ENCODE measurements around the gene TRIM44.

DNA sequence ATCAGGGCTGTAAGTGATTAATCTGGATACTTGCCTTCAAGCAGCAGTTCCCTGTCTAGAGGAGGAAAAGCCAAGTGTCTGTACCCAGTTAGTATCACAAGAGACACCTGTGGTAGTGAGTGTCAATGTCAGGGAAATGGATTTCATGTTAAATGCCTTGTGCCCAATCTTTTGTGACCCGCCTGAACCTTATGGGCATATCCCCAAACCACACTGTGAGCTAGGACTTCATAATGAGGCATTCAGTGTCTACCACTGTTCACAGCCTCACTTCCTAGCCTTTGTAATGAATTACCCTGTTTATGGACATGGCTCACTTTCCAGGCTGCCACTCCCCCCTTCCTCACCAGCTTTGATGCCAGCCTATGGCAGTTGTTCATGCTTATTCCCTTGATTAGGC lies 125.1 kb downstream of the TRIM44 start:
- TF ChIP-seq, protein P1, sequence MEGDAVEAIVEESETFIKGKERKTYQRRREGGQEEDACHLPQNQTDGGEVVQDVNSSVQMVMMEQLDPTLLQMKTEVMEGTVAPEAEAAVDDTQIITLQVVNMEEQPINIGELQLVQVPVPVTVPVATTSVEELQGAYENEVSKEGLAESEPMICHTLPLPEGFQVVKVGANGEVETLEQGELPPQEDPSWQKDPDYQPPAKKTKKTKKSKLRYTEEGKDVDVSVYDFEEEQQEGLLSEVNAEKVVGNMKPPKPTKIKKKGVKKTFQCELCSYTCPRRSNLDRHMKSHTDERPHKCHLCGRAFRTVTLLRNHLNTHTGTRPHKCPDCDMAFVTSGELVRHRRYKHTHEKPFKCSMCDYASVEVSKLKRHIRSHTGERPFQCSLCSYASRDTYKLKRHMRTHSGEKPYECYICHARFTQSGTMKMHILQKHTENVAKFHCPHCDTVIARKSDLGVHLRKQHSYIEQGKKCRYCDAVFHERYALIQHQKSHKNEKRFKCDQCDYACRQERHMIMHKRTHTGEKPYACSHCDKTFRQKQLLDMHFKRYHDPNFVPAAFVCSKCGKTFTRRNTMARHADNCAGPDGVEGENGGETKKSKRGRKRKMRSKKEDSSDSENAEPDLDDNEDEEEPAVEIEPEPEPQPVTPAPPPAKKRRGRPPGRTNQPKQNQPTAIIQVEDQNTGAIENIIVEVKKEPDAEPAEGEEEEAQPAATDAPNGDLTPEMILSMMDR (IDR thresholded peaks at IDR 0.05), result no peak
- TF ChIP-seq POLR2A (IDR thresholded peaks at IDR 0.05), result no peak

Measured in testis (tissue), 2 donors.